Memory B cell (primary cell): ENCODE data around the gene PHF5A.

Experiments
- ATAC-seq: fragments of 150-1000 bp; cut with Tn5 transposase; 2 replicates; pipeline ENCODE4 v1.10.0; 2021; ENCODE audit warnings: low read depth, mild to moderate bottlenecking, moderate library complexity
- DNase-seq, 2 donors: peaks; one replicate each; pipeline ENCODE4 v3.0.0; 2022; ENCODE audit warnings: low spot score in 2 of 2
- H3K27ac Mint-ChIP-seq: one replicate; pipeline ENCODE4 v1.8.0; 2022; ENCODE audit warnings: mild to moderate bottlenecking, moderate library complexity, mixed read lengths
- H3K27me3 Mint-ChIP-seq: one replicate; pipeline ENCODE4 v1.8.0; 2022; ENCODE audit warnings: mixed read lengths
- H3K36me3 Mint-ChIP-seq: one replicate; pipeline ENCODE4 v1.8.0; 2022; ENCODE audit warnings: mild to moderate bottlenecking, mixed read lengths
- H3K4me1 Mint-ChIP-seq: one replicate; pipeline ENCODE4 v1.8.0; 2022; ENCODE audit warnings: mixed read lengths
- H3K4me3 Mint-ChIP-seq: one replicate; pipeline ENCODE4 v1.8.0; 2022; ENCODE audit warnings: mild to moderate bottlenecking, moderate library complexity, mixed read lengths
- H3K9me3 Mint-ChIP-seq: one replicate; pipeline ENCODE4 v1.8.0; 2022; ENCODE audit warnings: mixed read lengths

Gene PHF5A, protein sequence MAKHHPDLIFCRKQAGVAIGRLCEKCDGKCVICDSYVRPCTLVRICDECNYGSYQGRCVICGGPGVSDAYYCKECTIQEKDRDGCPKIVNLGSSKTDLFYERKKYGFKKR

DNA sequence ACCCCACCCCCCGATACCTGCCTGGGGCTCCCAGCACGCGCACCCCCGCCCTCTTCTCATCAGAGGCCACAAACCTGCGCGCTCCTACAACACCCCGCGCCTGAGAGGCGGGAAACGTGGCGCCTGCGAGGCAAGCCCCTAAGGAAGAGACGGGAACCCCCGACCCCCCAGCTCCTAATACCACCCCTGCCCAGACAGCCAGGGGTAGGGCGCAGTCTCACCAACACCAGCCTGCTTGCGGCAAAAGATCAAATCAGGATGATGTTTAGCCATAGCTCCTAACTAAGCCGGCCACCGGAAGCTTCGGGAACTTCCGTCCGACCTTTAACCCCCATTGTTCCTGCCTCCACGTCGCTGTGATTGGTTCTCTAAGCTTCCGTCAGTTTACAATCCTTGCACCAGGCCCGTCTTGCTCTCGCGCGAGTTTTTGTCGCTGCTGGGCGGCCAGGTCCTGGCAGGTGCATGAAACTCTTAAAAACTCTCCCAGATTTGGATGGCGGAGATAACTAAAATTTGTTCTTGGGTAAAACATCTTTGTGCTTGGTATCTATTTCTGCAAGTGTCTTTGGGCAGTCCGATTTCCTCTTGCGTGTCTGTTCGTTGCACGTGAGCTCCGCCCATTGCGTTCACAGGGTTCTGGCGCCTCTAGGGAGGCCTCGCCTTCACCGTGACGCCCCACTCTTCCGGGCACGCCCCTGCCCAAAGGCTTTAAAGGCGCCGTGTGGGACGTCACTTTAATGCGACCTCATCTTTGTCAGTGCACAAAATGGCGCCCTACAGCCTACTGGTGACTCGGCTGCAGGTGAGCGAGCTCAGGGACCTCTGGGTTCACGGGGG is at the start of gene PHF5A, which contains the start of gene ACO2:
Gene PHF5A, minus strand, starts transcription at position 312 of the 837 bp plus-strand sequence. Its CDS starts 39 bp downstream, at position 273.
Gene ACO2, plus strand, starts transcription at position 737 of the 837 bp plus-strand sequence. Its CDS starts 30 bp downstream, at position 767.
- peaks cover 26% of the 10 kb centered on the region for H3K36me3 Mint-ChIP-seq
- peak within 1 kb of the TSS; percentile 89 for H3K4me3 Mint-ChIP-seq
- peaks cover 36% of the 10 kb centered on the region for H3K4me1 Mint-ChIP-seq
- peak within 1 kb of the TSS; percentile 99 for H3K27ac Mint-ChIP-seq
- H3K27me3 Mint-ChIP-seq: no peaks in the 10 kb centered on the region
- peak; percentile 87 for ATAC-seq
- DNase-seq: peak; percentile 96 to 98
- no peaks in the 10 kb centered on the region for H3K9me3 Mint-ChIP-seq

DNA sequence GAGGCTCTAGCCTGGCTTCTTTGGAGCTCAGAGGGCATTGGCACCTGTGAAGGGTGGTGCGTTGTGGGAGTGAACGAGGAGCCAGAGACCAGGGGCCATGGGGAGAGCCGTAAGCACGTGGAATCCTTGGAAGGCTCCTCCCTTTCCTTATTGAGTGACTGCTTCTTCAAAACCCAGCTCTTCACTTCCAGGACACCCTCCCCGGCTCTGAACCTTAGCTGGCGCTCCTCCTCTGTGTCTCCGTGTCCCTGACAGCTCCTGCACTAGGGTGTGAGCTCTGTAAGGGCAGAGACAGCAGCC is 49.5 kb upstream of the PHF5A start:
- no peak overlapping the region for H3K4me3 Mint-ChIP-seq
- H3K27me3 Mint-ChIP-seq: no peaks in the 10 kb centered on the region
- DNase-seq (no peak), ATAC-seq (no peak)
- H3K9me3 Mint-ChIP-seq: no peaks in the 10 kb centered on the region
- no peak overlapping the region for H3K27ac Mint-ChIP-seq
- H3K4me1 Mint-ChIP-seq: peaks cover under 1% of the 10 kb centered on the region
- H3K36me3 Mint-ChIP-seq: peaks cover 8% of the 10 kb centered on the region

DNA sequence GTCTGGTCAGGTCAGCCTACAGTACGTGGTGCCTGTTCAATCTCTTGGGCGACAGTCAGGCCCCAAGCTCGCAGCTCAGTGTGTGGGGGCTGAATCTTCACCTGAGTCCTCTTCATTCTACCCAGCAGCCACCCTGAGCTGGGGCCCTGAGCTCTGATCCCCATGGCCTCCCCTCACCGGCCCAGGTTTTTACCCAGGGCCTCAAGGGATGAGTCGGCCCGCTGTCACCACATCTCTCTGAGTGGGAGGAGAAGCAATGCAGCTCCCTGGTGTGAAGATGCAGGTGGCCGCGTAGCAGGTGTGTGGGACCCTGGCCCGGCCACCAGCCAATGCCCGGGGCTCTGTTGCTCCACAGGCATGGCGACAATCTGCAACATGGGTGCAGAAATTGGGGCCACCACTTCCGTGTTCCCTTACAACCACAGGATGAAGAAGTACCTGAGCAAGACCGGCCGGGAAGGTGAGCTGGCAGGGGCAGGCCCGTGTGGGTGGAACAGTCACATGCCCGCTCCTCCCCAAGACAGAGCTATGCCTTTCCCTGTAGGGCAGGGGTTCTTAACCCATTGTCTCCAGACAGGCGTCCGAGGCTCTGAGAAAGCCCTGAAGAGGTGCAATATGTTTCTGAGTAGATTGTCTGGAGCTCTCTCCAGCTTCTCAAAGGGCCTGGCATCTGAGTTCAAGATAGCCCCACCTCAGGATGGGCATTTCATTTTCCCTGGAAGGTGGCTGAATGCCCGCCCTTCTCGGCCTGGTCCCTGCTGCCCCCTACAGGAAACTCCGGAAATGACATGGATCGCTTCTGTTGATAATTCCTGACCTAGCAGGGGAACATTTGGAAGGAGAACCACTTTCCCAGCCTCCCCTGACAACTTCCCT is 48.9 kb upstream of the PHF5A start:
- Mint-ChIP-seq H3K36me3 (peaks cover 11% of the 10 kb centered on the region), H3K27ac (no peak overlapping the region), H3K4me1 (no peaks in the 10 kb centered on the region), H3K9me3 (no peaks in the 10 kb centered on the region), H3K27me3 (no peaks in the 10 kb centered on the region), H3K4me3 (no peak overlapping the region)
- ATAC-seq (no peak), DNase-seq (peak; percentile 44 to 45)

DNA sequence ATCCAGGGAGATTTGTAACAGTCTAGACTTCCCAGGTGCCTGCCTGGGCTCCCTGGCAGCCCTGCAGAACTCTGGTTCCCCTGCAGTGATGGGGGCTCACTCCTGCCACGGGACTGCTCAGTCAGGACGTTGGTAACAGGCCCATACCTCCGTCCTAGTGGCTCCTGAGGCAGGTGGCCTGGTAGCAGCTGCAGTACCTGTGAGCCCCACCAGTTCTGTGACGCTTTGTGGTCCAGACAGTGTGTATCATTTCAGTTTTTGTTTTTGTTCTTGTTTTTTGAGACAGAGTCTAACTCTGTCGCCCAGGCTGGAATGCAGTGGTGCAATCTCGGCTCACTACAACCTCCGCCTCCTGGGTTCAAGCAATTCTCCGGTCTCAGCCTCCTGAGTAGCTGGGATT is 48.0 kb upstream of the PHF5A start:
- Mint-ChIP-seq H3K9me3 (no peaks in the 10 kb centered on the region), H3K4me3 (no peak overlapping the region), H3K27me3 (no peaks in the 10 kb centered on the region), H3K4me1 (no peaks in the 10 kb centered on the region), H3K36me3 (peaks cover 12% of the 10 kb centered on the region), H3K27ac (no peak overlapping the region)
- DNase-seq (no peak), ATAC-seq (peak; percentile 46)

DNA sequence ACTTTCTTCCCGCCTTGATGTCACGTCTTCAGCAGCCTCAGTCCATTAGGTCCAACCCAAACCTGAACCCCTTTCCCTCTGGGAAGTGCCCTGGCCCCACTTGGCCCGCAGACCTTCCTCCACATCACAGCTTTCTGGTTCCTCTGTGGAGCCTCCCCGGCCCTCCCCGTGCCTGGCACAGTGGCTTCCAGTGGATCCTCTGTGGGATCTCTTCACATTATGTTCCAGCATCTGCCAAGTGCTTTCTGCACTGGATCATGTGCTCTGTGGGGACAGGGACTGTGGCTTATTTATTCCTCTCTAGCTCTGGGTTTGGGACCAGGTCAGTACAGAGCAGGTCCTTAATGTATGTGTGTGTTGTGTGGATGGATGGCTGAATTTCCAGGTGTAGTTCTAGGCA is 44.9 kb upstream of the PHF5A start:
- no peaks in the 10 kb centered on the region for H3K27me3 Mint-ChIP-seq
- no peaks in the 10 kb centered on the region for H3K4me1 Mint-ChIP-seq
- H3K36me3 Mint-ChIP-seq: peaks cover 21% of the 10 kb centered on the region
- no peaks in the 10 kb centered on the region for H3K9me3 Mint-ChIP-seq
- H3K27ac Mint-ChIP-seq: no peak overlapping the region
- DNase-seq (no peak), ATAC-seq (no peak)
- no peak overlapping the region for H3K4me3 Mint-ChIP-seq

DNA sequence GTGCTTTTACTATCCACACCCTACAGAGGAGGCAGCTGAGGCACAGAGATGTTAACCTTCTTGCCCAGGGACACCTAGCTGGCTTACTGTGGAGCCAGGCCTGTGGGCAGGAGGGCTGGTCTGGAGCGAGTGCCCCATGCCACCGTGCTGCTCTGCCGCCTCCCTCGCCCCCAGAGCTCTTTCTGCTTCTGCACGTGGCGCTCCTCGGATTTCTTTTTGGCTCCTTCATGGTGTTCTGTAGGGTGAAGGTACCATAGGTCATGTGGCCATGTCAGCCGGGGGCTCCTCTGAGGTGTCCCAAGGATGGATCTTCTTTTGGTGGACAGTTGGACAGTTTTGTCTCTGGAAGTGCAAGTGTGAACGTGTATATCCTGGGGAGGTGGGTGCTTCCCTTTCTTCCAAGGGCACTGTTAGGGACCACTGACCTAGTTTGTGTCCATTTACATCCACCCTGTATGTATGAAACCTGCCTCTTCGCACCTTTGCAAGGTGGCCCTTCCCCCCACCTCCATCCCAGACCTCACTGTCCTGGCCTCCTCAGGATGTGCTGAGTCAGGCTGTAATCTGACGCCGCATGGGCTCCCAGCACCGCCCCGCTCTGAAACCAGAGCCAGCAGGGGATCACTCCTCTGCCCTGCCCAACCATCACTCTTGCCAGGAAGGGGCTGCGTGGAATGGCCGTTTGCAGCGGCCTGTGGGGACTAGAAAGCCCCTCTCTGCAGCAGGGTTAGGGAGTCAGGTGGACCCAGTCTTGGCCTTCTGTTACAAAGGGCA is 44.1 kb upstream of the PHF5A start:
- ATAC-seq: no peak
- H3K27ac Mint-ChIP-seq: no peak overlapping the region

DNA sequence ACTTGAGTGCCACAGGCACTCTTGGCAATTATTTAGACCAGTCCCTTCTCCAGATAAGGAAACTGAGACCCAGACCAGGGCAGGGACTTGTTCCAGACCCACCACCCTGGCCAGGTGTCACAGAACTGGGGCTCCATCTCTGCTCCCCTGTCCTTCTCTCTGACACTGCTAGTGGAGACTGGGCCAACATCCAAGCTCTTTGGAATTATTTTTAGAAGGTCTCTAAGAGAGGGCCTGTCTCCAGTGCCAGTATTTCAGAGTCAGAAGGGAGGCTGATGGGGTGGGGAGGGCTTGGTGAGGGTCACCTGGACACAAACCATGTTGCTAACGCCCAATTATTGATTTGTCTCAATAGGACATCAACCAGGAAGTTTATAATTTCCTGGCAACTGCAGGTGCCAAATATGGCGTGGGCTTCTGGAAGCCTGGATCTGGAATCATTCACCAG is 43.1 kb upstream of the PHF5A start:
- Mint-ChIP-seq H3K9me3 (no peaks in the 10 kb centered on the region), H3K27ac (no peak overlapping the region), H3K4me1 (no peaks in the 10 kb centered on the region), H3K36me3 (peaks cover 27% of the 10 kb centered on the region), H3K4me3 (no peak overlapping the region), H3K27me3 (no peaks in the 10 kb centered on the region)
- ATAC-seq (no peak), DNase-seq (no peak)

More for the DNA sequence above, 44.1 kb upstream of the PHF5A start:
- no peak for DNase-seq
- H3K4me1 Mint-ChIP-seq: no peaks in the 10 kb centered on the region
- peaks cover 25% of the 10 kb centered on the region for H3K36me3 Mint-ChIP-seq
- no peaks in the 10 kb centered on the region for H3K27me3 Mint-ChIP-seq
- no peaks in the 10 kb centered on the region for H3K9me3 Mint-ChIP-seq
- H3K4me3 Mint-ChIP-seq: no peak overlapping the region

DNA sequence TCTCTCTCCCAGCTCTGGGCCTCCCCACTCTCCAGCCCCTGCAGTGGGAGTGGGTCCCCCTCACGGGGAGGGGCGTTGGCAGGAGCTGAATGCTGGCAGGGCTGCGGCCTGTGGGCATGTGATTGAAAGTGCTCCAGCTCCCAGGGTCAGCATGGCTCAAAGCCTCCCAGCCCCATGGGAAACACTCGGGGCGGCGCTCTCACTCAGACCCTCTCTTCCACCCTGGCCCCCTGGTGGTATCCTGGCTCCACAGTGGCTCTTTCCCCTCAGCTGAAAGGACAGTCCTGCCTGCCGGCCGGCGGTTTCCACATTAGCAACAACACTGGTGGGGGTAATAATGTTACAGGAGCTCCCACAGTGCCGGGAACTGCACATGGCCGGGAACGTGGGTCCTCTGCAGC is 40.3 kb upstream of the PHF5A start:
- peaks cover 30% of the 10 kb centered on the region for H3K36me3 Mint-ChIP-seq
- H3K27me3 Mint-ChIP-seq: no peaks in the 10 kb centered on the region
- H3K4me1 Mint-ChIP-seq: peaks cover 5% of the 10 kb centered on the region
- H3K9me3 Mint-ChIP-seq: no peaks in the 10 kb centered on the region
- H3K4me3 Mint-ChIP-seq: no peak overlapping the region
- ATAC-seq (no peak), DNase-seq (no peak)
- H3K27ac Mint-ChIP-seq: no peak overlapping the region

DNA sequence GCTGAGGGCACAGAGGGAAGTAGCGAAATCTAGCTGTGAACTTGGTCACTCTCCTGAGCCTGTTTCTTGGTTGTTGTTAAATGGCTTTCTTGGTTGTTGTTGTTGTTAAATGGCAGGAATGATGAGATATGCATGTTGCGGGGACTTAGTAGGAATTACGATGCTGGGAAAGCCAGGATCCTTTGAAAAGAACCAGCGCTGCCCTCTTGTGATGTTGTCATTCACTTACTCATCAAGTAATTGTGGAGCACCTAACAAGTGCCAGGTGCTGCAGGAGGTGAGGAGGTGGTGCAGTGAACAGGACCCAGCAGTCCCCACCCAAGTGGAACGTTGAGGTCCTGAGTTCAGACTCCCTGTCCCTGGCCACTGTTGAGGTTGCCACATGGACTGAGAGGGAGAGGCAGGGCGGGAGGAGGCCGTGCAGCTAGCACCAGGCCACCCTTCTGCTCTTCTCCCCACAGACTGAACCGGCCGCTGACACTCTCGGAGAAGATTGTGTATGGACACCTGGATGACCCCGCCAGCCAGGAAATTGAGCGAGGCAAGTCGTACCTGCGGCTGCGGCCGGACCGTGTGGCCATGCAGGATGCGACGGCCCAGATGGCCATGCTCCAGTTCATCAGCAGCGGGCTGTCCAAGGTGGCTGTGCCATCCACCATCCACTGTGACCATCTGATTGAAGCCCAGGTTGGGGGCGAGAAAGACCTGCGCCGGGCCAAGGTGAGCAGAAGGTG is 39.0 kb upstream of the PHF5A start:
- Mint-ChIP-seq H3K27ac (peak overlapping the region; percentile 41), H3K9me3 (no peaks in the 10 kb centered on the region), H3K4me1 (peaks cover 5% of the 10 kb centered on the region), H3K4me3 (no peak overlapping the region), H3K36me3 (peaks cover 20% of the 10 kb centered on the region), H3K27me3 (no peaks in the 10 kb centered on the region)
- no peak for ATAC-seq
- DNase-seq: no peak

DNA sequence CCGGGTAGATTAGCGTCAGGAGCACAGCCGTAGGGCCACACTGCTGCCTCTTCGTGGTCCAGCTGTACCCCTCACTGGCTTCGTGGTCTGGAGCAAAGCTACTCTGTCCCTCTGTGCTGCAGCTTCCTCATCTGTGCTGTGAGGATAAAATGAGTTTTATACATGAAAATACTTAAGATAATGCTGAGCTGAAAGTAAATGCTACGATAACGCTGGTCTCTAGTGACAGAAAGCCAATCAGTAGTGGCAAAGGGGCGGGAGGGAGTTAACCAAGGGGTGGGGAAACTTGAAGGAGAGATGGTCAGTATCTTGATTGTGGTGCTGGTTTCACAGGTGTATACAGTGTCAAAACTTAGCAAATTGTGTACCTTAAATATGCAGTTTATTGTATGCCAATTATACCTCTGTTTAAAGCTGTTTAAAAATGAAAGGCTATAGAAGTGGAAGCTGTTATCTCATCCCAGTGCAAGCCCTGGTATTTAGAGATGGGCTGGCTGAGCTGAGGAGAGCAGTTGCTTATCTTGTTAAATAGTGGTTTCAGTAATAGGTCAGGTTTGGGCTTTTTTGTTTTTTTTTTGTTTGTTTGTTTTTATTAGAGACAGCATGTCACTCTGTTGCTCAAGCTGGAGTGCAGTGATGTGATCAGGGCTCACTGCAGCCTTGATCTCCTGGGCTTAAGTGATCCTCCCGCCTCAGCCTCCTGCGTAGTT is 37.2 kb upstream of the PHF5A start:
- H3K9me3 Mint-ChIP-seq: no peaks in the 10 kb centered on the region
- no peak overlapping the region for H3K27ac Mint-ChIP-seq
- no peak for ATAC-seq
- no peaks in the 10 kb centered on the region for H3K27me3 Mint-ChIP-seq
- peaks cover 12% of the 10 kb centered on the region for H3K4me1 Mint-ChIP-seq
- H3K36me3 Mint-ChIP-seq: peaks cover 22% of the 10 kb centered on the region
- DNase-seq: no peak
- H3K4me3 Mint-ChIP-seq: no peak overlapping the region

DNA sequence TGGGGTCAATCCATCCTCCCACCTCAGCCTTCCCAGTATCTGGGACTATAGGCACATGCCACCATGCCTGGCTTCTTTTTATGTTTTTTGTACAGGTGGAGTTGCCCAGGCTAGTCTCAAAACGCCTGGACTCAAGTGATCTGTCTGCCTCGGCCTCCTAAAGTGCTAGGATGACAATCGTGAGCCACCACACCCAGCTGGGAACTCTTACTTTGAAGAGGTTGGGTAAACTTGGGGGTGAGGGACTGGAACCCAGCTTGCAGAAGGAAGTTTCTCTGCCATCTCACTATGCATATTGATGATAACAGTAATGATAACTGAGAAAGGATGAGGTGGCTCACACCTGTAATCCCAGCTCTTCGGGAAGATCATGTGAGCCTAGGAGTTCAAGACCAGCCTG is 36.3 kb upstream of the PHF5A start:
- Mint-ChIP-seq H3K27me3 (no peaks in the 10 kb centered on the region), H3K36me3 (peaks cover 20% of the 10 kb centered on the region), H3K4me1 (peaks cover 12% of the 10 kb centered on the region), H3K9me3 (no peaks in the 10 kb centered on the region), H3K4me3 (peak overlapping the region; percentile 17), H3K27ac (peak overlapping the region; percentile 68)
- ATAC-seq: no peak
- DNase-seq: no peak

DNA sequence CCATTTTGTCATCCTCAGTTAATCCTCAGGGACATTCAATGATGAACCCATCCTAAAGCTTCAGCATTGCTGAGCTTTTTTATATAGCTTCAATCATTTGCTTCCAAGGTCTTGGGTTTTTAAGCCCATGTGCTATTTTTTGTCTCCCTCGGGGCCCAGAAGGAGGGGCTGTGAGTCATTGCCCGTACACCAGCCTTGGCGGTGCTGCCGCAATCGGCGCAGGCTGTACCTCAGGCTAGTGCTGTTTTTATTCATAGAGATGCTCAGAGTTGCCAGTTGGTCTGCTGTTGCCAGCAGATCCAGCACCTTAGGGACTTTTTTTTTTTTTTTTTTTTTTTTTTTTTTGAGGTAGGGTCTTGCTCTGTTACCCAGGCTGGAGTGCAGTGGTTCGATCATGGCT is 35.9 kb upstream of the PHF5A start:
- Mint-ChIP-seq H3K27me3 (no peaks in the 10 kb centered on the region), H3K9me3 (no peaks in the 10 kb centered on the region), H3K36me3 (peaks cover 21% of the 10 kb centered on the region), H3K27ac (peak overlapping the region; percentile 68), H3K4me1 (peaks cover 17% of the 10 kb centered on the region), H3K4me3 (no peak overlapping the region)
- no peak for DNase-seq
- peak; percentile 63 for ATAC-seq
